ENCODE data around the gene PIGV. TPM values are rescaled to one million over a fixed set of nuclear protein-coding genes. Genes with fewer than 3 reads are reported as not detected.

Gene PIGV
- total RNA-seq, 1 donor from 2014 or later: 10.2 TPM

DNA sequence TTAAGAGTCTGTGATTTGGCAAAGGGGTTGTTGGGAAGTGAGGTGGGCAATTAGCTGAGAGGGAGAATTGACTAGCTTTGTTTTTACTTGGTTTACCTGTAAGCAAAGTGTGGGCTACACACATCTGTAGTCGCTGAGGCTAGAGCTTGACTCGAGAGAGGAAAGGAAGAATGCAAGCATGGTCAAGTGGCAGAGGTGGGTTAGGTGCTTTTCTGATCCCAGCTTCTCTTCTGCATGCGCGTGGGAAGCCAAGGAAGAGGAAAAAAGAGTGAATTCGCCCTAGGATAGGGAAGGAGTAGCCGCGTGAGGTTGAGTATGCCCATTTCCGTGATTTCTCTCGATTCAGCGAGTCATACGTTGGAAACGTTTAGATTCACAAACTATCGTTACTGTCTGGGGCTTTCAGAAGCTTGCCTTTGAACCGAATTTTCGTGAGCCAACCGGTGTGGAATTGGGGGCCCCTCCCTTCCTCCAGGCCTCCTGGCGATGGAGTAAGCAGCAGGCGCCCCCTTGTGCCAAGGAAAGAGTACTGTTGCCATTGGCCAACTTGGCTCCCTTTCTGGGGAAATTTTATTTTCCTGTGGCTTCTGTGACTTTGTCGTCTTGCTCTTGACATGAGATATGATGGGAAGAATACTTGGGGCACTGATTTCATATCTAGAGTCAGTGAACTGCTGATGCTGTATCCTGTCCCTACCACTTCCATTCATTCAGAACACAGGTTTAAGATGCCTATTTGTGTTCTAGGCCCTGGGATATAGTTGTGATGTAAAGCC, 1.3 kb downstream of the PIGV start:
- peaks cover 5% of the 10 kb centered on the region for H3K36me3 Mint-ChIP-seq (ENCODE audit: insufficient read depth)
- DNase-seq (ENCODE audit: low spot score, unreplicated experiment): peak; percentile 67
- peak overlapping the region; percentile 70 for H3K27ac Mint-ChIP-seq
- no peaks in the 10 kb centered on the region for H3K9me3 Mint-ChIP-seq (ENCODE audit: low read depth)
- TF ChIP-seq CTCF (IDR thresholded peaks at IDR 0.05; ENCODE audit: unreplicated experiment): peak; percentile 95
- H3K27me3 Mint-ChIP-seq: no peaks in the 10 kb centered on the region
- peaks cover 47% of the 10 kb centered on the region for H3K4me1 Mint-ChIP-seq (ENCODE audit: low read depth)
- H3K4me3 Mint-ChIP-seq (ENCODE audit: low read depth): peak overlapping the region; percentile 97

GRCh38 chr1:26789612-26789865, 1.8 kb downstream of the PIGV start:
- peaks cover 7% of the 10 kb centered on the region for H3K36me3 Mint-ChIP-seq (ENCODE audit: insufficient read depth)
- H3K27me3 Mint-ChIP-seq: no peaks in the 10 kb centered on the region
- H3K9me3 Mint-ChIP-seq (ENCODE audit: low read depth): no peaks in the 10 kb centered on the region
- H3K4me3 Mint-ChIP-seq (ENCODE audit: low read depth): no peak overlapping the region
- DNase-seq (ENCODE audit: low spot score, unreplicated experiment): no peak
- TF ChIP-seq CTCF (IDR thresholded peaks at IDR 0.05; ENCODE audit: unreplicated experiment): no peak
- H3K4me1 Mint-ChIP-seq (ENCODE audit: low read depth): peaks cover 43% of the 10 kb centered on the region
- H3K27ac Mint-ChIP-seq: no peak overlapping the region

- TF ChIP-seq CTCF (IDR thresholded peaks at IDR 0.05; ENCODE audit: unreplicated experiment): no peak
- Mint-ChIP-seq H3K4me3 (ENCODE audit: low read depth) (no peak overlapping the region), H3K27me3 (no peaks in the 10 kb centered on the region), H3K27ac (peak overlapping the region; percentile 88), H3K4me1 (ENCODE audit: low read depth) (peaks cover 42% of the 10 kb centered on the region), H3K36me3 (ENCODE audit: insufficient read depth) (peaks cover 11% of the 10 kb centered on the region), H3K9me3 (ENCODE audit: low read depth) (no peaks in the 10 kb centered on the region)
- no peak for DNase-seq (ENCODE audit: low spot score, unreplicated experiment)
These were observed 2.2 kb downstream of the PIGV start for GRCh38 chr1:26789931-26790330.

GRCh38 chr1:26790551-26790953, 2.8 kb downstream of the PIGV start:
- no peak for DNase-seq (ENCODE audit: low spot score, unreplicated experiment)
- Mint-ChIP-seq H3K4me1 (ENCODE audit: low read depth) (peaks cover 37% of the 10 kb centered on the region), H3K27me3 (no peaks in the 10 kb centered on the region), H3K36me3 (ENCODE audit: insufficient read depth) (peaks cover 13% of the 10 kb centered on the region), H3K27ac (no peak overlapping the region), H3K4me3 (ENCODE audit: low read depth) (no peak overlapping the region), H3K9me3 (ENCODE audit: low read depth) (no peaks in the 10 kb centered on the region)
- no peak for TF ChIP-seq CTCF (IDR thresholded peaks at IDR 0.05; ENCODE audit: unreplicated experiment)

DNA sequence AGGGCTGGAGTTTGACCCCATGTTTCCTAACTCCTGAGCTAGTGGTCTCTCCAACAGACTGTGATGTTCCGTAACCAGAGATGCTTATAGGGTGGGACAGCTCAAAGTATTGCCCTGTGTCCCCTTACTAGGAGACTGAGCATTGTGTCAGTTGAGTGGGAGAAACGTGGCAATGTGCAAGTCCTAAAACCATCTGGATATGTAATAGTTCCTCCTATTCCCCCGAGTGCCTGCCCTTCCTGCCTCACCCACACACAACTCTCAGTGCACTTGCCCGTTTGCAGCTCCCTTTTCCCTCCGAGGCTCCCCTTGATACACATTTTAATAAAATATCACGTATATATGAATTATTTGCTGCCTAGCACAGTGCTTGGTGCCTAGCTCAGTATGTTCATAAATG, 3.4 kb downstream of the PIGV start:
- Mint-ChIP-seq H3K27ac (no peak overlapping the region), H3K36me3 (ENCODE audit: insufficient read depth) (peaks cover 13% of the 10 kb centered on the region), H3K9me3 (ENCODE audit: low read depth) (no peaks in the 10 kb centered on the region), H3K4me1 (ENCODE audit: low read depth) (peaks cover 32% of the 10 kb centered on the region), H3K4me3 (ENCODE audit: low read depth) (no peak overlapping the region), H3K27me3 (no peaks in the 10 kb centered on the region)
- DNase-seq (ENCODE audit: low spot score, unreplicated experiment): no peak
- no peak for TF ChIP-seq CTCF (IDR thresholded peaks at IDR 0.05; ENCODE audit: unreplicated experiment)

All from progenitor cell of endocrine pancreas (in vitro differentiated cells).